ENCODE results near the gene PTPN1. TPM values are rescaled to one million over a fixed set of nuclear protein-coding genes. Genes with fewer than 3 reads are reported as not detected.
A peak's percentile ranks its signal among the peaks of the same experiment; 100 is the strongest.

PTPN1 gene
- polyA plus RNA-seq, 1 experiment: 16.2 TPM

- no peaks in the 10 kb centered on the region for H3K36me3 ChIP-seq (ENCODE audit: control insufficient read depth, insufficient read depth, low read length)
- no peak overlapping the region for H3K4me3 ChIP-seq (ENCODE audit: low read depth, low read length)
- ChIA-PET POLR2A (no interaction called here), CTCF (interaction anchor here (0.6 to 1.4 kb wide), 2 partner anchors 26 to 49 kb away, joined by 4 to 5 read pairs; no protein-coding TSS in a partner anchor)
- no peak for DNase-seq (ENCODE audit: low read depth)
- TF ChIP-seq, protein P1, sequence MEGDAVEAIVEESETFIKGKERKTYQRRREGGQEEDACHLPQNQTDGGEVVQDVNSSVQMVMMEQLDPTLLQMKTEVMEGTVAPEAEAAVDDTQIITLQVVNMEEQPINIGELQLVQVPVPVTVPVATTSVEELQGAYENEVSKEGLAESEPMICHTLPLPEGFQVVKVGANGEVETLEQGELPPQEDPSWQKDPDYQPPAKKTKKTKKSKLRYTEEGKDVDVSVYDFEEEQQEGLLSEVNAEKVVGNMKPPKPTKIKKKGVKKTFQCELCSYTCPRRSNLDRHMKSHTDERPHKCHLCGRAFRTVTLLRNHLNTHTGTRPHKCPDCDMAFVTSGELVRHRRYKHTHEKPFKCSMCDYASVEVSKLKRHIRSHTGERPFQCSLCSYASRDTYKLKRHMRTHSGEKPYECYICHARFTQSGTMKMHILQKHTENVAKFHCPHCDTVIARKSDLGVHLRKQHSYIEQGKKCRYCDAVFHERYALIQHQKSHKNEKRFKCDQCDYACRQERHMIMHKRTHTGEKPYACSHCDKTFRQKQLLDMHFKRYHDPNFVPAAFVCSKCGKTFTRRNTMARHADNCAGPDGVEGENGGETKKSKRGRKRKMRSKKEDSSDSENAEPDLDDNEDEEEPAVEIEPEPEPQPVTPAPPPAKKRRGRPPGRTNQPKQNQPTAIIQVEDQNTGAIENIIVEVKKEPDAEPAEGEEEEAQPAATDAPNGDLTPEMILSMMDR (IDR thresholded peaks at IDR 0.05; ENCODE audit: insufficient read depth, low read depth, low read length): no peak
- H3K27me3 ChIP-seq (ENCODE audit: control insufficient read depth, insufficient read depth, low read length): no peaks in the 10 kb centered on the region
Measured at GRCh38 chr20:50532221-50532620, 22.0 kb downstream of the PTPN1 start.

DNA sequence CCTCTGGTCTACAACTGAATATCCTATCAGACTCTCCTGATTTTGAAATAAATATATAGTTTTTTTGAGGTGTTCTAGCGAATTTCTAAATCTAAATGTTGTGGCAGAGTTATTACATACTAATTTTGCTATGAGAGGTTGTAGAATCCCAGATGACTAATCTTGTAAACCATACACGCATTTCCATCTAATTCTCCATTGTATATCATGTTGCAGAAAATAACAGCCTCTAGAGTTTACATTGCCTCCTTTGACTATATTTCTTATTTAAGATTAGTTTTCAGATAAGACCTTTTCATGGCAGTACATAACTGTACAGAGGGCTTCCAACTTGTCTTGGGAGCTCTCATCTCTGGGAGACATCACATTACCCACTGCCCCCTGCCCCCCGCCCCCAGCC, 22.9 kb downstream of the PTPN1 start:
- Histone ChIP-seq H3K36me3 (ENCODE audit: control insufficient read depth, insufficient read depth, low read length) (no peaks in the 10 kb centered on the region), H3K27me3 (ENCODE audit: control insufficient read depth, insufficient read depth, low read length) (no peaks in the 10 kb centered on the region), H3K4me3 (ENCODE audit: low read depth, low read length) (no peak overlapping the region)
- TF ChIP-seq, protein P1 (IDR thresholded peaks at IDR 0.05; ENCODE audit: insufficient read depth, low read depth, low read length): no peak
- no peak for DNase-seq (ENCODE audit: low read depth)
- ChIA-PET POLR2A (no interaction called here), CTCF (interaction anchor here (0.6 kb wide), 1 partner anchor 50 kb away, joined by 5 read pairs; no protein-coding TSS in a partner anchor)

DNA sequence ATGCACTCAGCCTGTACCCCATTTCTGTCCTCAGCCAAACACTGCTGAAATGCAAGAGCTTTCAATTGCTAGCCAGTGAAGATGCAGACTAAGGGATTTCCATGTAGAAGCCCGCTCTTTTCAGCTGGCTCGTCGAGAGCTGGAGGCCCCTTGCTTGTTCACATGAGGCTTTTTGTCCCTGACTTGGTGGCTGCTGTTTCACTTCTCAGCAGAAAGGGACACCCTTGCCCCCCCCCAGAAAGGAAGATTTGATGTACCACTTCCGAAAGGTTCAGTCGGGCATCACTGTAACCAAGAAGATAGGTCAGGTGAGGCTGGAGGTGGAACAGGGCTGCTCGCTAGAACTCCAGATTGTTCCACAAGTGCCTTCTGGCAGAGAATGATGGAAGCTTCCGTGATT, 23.3 kb downstream of the PTPN1 start:
- no peak for DNase-seq (ENCODE audit: low read depth)
- ChIA-PET CTCF (no interaction called here), POLR2A (no interaction called here)
- no peaks in the 10 kb centered on the region for H3K36me3 ChIP-seq (ENCODE audit: control insufficient read depth, insufficient read depth, low read length)
- H3K4me3 ChIP-seq (ENCODE audit: low read depth, low read length): no peak overlapping the region
- TF ChIP-seq, protein P1 (IDR thresholded peaks at IDR 0.05; ENCODE audit: insufficient read depth, low read depth, low read length): no peak
- no peaks in the 10 kb centered on the region for H3K27me3 ChIP-seq (ENCODE audit: control insufficient read depth, insufficient read depth, low read length)

GRCh38 chr20:50534567-50534966, 24.4 kb downstream of the PTPN1 start:
- Histone ChIP-seq H3K4me3 (ENCODE audit: low read depth, low read length) (no peak overlapping the region), H3K27me3 (ENCODE audit: control insufficient read depth, insufficient read depth, low read length) (no peaks in the 10 kb centered on the region), H3K36me3 (ENCODE audit: control insufficient read depth, insufficient read depth, low read length) (no peaks in the 10 kb centered on the region)
- POLR2A ChIA-PET: interaction anchor here (0.5 to 0.6 kb wide), 2 partner anchors 55 to 1763 kb away, joined by 3 to 7 read pairs; no protein-coding TSS in a partner anchor
- peak; percentile 49 for DNase-seq (ENCODE audit: low read depth)
- CTCF ChIA-PET: interaction anchor here (1.0 kb wide), 1 partner anchor 40 kb away, joined by 4 read pairs; no protein-coding TSS in a partner anchor
- TF ChIP-seq, protein P1 (IDR thresholded peaks at IDR 0.05; ENCODE audit: insufficient read depth, low read depth, low read length): no peak

DNA sequence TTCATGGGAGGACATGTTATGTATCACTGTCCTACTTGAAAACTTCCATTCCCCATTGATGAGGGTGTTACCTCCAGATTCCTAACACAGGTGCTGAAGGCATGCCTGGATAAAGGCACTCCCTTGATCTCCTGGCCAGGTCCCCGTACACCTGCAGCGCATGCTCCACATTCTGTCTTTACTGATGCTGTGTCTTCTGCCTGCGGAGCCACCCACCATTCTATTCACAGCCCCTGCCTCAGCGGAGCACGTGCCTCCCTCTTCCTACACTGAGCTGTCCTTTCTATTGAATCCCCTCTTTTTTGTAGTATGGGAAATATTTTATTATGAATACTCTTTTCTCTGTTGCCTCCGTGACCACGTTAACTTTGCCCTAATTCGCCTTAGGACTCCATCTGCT, 25.0 kb downstream of the PTPN1 start:
- Histone ChIP-seq H3K27me3 (ENCODE audit: control insufficient read depth, insufficient read depth, low read length) (no peaks in the 10 kb centered on the region), H3K4me3 (ENCODE audit: low read depth, low read length) (no peak overlapping the region), H3K36me3 (ENCODE audit: control insufficient read depth, insufficient read depth, low read length) (no peaks in the 10 kb centered on the region)
- POLR2A ChIA-PET: interaction anchor here (0.6 kb wide), 1 partner anchor 1764 kb away, joined by 3 read pairs; no protein-coding TSS in a partner anchor
- TF ChIP-seq, protein P1 (IDR thresholded peaks at IDR 0.05; ENCODE audit: insufficient read depth, low read depth, low read length): no peak
- CTCF ChIA-PET: interaction anchor here (1.0 kb wide), 1 partner anchor 39 kb away, joined by 4 read pairs; no protein-coding TSS in a partner anchor
- no peak for DNase-seq (ENCODE audit: low read depth)
